Measurements from ENCODE around the gene ADSL. TPM values are rescaled to one million over a fixed set of nuclear protein-coding genes. Genes with fewer than 3 reads are reported as not detected.

The ADSL gene
- total and polyA plus RNA-seq, 2 of the 4 experiments (the other 2 are of a cell fraction) = 93.6 to 229 TPM

DNA sequence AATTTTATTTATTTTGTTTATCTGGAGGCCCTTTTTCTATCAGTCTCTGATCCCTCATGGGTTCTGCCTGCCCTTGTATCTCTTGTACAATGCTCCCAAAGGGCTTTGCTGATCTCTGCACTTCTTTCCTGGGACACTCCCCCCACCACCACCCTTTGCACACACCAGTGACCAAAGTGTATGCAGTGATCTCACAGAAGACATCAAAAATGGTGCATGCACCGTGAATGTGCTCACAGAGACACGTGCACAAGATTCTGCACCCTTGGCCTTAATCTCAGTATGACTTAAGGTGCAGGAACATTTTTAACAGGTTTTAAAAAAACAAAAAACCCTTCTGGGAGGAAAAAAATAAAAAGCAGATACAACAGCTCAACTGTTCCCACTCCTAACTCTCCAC lies 12.2 kb upstream of the ADSL start:
- TF ChIP-seq CHD1 (IDR thresholded peaks at IDR 0.05; ENCODE audit: low read depth, low read length) (no peak), RCOR1 (IDR thresholded peaks at IDR 0.05; ENCODE audit: insufficient replicate concordance, low read length) (no peak), BHLHE40 (IDR thresholded peaks at IDR 0.05; ENCODE audit: low read depth, low read length) (no peak), MAFK (IDR thresholded peaks at IDR 0.05; ENCODE audit: low read depth, low read length) (no peak), MAZ (IDR thresholded peaks at IDR 0.05; ENCODE audit: borderline replicate concordance, low read depth, low read length) (no peak), RFX5 (IDR thresholded peaks at IDR 0.05; ENCODE audit: low read depth, low read length) (no peak), POLR2A (IDR thresholded peaks at IDR 0.05; ENCODE audit: low read depth, low read length) (no peak), FOS (IDR thresholded peaks at IDR 0.05; ENCODE audit: low read depth, low read length) (no peak), CEBPB (IDR thresholded peaks at IDR 0.05; ENCODE audit: low read depth, low read length) (no peak), RAD21 (IDR thresholded peaks at IDR 0.05; ENCODE audit: low read length) (no peak), ELK1 (IDR thresholded peaks at IDR 0.05; ENCODE audit: borderline replicate concordance, low read depth, low read length) (no peak), SMC3 (IDR thresholded peaks at IDR 0.05; ENCODE audit: low read depth, low read length) (no peak), CTCF (conservative IDR thresholded peaks at IDR 0.05; ENCODE audit: low read depth, low read length) (no peak), NFE2L2 (IDR thresholded peaks at IDR 0.05; ENCODE audit: low read depth, low read length) (no peak), MXI1 (IDR thresholded peaks at IDR 0.05; ENCODE audit: borderline replicate concordance, low read depth, low read length) (no peak)
- TF ChIP-seq, protein P1, sequence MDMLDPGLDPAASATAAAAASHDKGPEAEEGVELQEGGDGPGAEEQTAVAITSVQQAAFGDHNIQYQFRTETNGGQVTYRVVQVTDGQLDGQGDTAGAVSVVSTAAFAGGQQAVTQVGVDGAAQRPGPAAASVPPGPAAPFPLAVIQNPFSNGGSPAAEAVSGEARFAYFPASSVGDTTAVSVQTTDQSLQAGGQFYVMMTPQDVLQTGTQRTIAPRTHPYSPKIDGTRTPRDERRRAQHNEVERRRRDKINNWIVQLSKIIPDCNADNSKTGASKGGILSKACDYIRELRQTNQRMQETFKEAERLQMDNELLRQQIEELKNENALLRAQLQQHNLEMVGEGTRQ (IDR thresholded peaks at IDR 0.05; ENCODE audit: low read depth, low read length) = no peak
- Histone ChIP-seq H3K4me1 (ENCODE audit: control insufficient read depth, insufficient read depth, low read length) (peaks cover 4% of the 10 kb centered on the region), H2BK5ac (ENCODE audit: low read depth, low read length, poor library complexity, severe bottlenecking) (no peak overlapping the region), H3K9me1 (ENCODE audit: insufficient read depth, low read length) (peaks cover 9% of the 10 kb centered on the region), H2AK9ac (replicated peaks; ENCODE audit: low read depth, low read length, poor library complexity) (no peak overlapping the region), H3K4ac (ENCODE audit: low read depth, low read length) (no peak overlapping the region), H2AK5ac (ENCODE audit: low read depth, low read length) (no peak overlapping the region), H3K18ac (ENCODE audit: low read depth, low read length) (no peak overlapping the region), H3K4me3 (ENCODE audit: insufficient read depth, low read depth, low read length) (no peak overlapping the region), H3K23ac (ENCODE audit: low read depth, low read length) (no peak overlapping the region), H3K9ac (ENCODE audit: low read depth, low read length) (no peak overlapping the region), H3K27me3 (ENCODE audit: control insufficient read depth, insufficient read depth, low read length) (no peaks in the 10 kb centered on the region), H4K5ac (ENCODE audit: low read depth, low read length) (no peak overlapping the region), H3K36me3 (ENCODE audit: control insufficient read depth, insufficient read depth, low read length) (peaks cover 5% of the 10 kb centered on the region; the same call in 1 of the 2 replicates), H3K9me3 (ENCODE audit: control insufficient read depth, insufficient read depth, low read length) (no peaks in the 10 kb centered on the region), H2BK20ac (ENCODE audit: low read depth, low read length) (no peak overlapping the region), H2AFZ (replicated peaks; ENCODE audit: low read length, poor library complexity) (no peak overlapping the region), H2BK120ac (ENCODE audit: low read depth, low read length) (no peak overlapping the region), H4K8ac (ENCODE audit: low read depth in 2 of 2, low read length in 2 of 2) (no peak overlapping the region), H3K56ac (ENCODE audit: extremely low read depth, insufficient read depth, low read length) (no peak overlapping the region), H2BK15ac (ENCODE audit: low read depth, low read length) (no peak overlapping the region), H4K20me1 (ENCODE audit: insufficient read depth, low read length) (0 out of 2 replicates have a peak, but pooled peaks cover 2% of the 10 kb centered on the region), H3K4me2 (ENCODE audit: low read depth, low read length) (no peak overlapping the region), H4K91ac (ENCODE audit: insufficient read depth, low read depth, low read length) (no peak overlapping the region), H3K14ac (replicated peaks; ENCODE audit: low read depth, low read length) (no peak overlapping the region), H3K27ac (ENCODE audit: insufficient read depth, low read length) (no peak overlapping the region), H3K79me1 (ENCODE audit: low read depth in 1 of 2, low read length in 2 of 2) (peaks cover 0 to 5% of the 10 kb centered on the region in 2 experiments; a peak in 1 of 4 replicates)
- intact Hi-C loops (cut with micrococcal nuclease) (no loop called here), in situ Hi-C loops (cut with MboI; ENCODE audit: low sequenced_read_pairs) (no loop called here), dilution Hi-C loops (cut with HindIII; ENCODE audit: low sequenced_read_pairs, unreplicated experiment) (no loop called here)
- no CpG with 5 or more reads among the region's 2 CpGs for WGBS, 2 experiments (ENCODE audit: extremely low coverage in 2 of 2, insufficient read length in 1 of 2)
- no peak for ATAC-seq (ENCODE audit: low read depth)
- no TSS peak for BruUV-seq (replicated peaks)
- POLR2A ChIA-PET (ENCODE audit: unreplicated experiment) = no interaction called here
- no peak for DNase-seq
- CTCF ChIA-PET = interaction anchor here (1.1 kb wide), 1 partner anchor 15 kb away, joined by 3 read pairs; no protein-coding TSS in a partner anchor
